Activated naive CD4-positive, alpha-beta T cell treated with anti-CD3 and anti-CD28 coated beads, Interleukin-2, amount 50 U/mL, for 24 hours (primary cell): ENCODE data around the gene RAB3IL1.

Experiments
- H3K27ac Mint-ChIP-seq: one replicate; pipeline ENCODE4 v1.8.0; 2021; ENCODE audit warnings: mild to moderate bottlenecking, mixed read lengths
- H3K27me3 Mint-ChIP-seq: one replicate; pipeline ENCODE4 v1.8.0; 2021; ENCODE audit warnings: mixed read lengths
- H3K36me3 Mint-ChIP-seq: one replicate; pipeline ENCODE4 v1.8.0; 2021; ENCODE audit warnings: mixed read lengths
- H3K4me1 Mint-ChIP-seq: one replicate; pipeline ENCODE4 v1.8.0; 2021; ENCODE audit warnings: mixed read lengths
- H3K4me3 Mint-ChIP-seq: one replicate; pipeline ENCODE4 v1.8.0; 2021; ENCODE audit warnings: mild to moderate bottlenecking, mixed read lengths
- H3K9me3 Mint-ChIP-seq: one replicate; pipeline ENCODE4 v1.8.0; 2021; ENCODE audit warnings: mixed read lengths

RAB3IL1 gene

GRCh38 chr11:61879152-61879551, 38.2 kb downstream of the RAB3IL1 start:
- Mint-ChIP-seq H3K4me3 (no peak overlapping the region), H3K36me3 (no peaks in the 10 kb centered on the region), H3K9me3 (no peaks in the 10 kb centered on the region), H3K27ac (no peak overlapping the region), H3K4me1 (no peaks in the 10 kb centered on the region), H3K27me3 (no peaks in the 10 kb centered on the region)

GRCh38 chr11:61875698-61876097, 41.7 kb downstream of the RAB3IL1 start:
- Mint-ChIP-seq H3K27me3 (no peaks in the 10 kb centered on the region), H3K9me3 (no peaks in the 10 kb centered on the region), H3K36me3 (no peaks in the 10 kb centered on the region), H3K4me3 (no peak overlapping the region), H3K27ac (no peak overlapping the region), H3K4me1 (peaks cover 4% of the 10 kb centered on the region)

- H3K36me3 Mint-ChIP-seq = no peaks in the 10 kb centered on the region
- no peaks in the 10 kb centered on the region for H3K9me3 Mint-ChIP-seq
- no peak overlapping the region for H3K4me3 Mint-ChIP-seq
- no peak overlapping the region for H3K27ac Mint-ChIP-seq
- peaks cover 4% of the 10 kb centered on the region for H3K4me1 Mint-ChIP-seq
- no peaks in the 10 kb centered on the region for H3K27me3 Mint-ChIP-seq
These were observed 42.5 kb downstream of the RAB3IL1 start for GRCh38 chr11:61874853-61875252.

GRCh38 chr11:61874377-61874809, 43.0 kb downstream of the RAB3IL1 start:
- Mint-ChIP-seq H3K27me3 (no peaks in the 10 kb centered on the region), H3K9me3 (no peaks in the 10 kb centered on the region), H3K36me3 (no peaks in the 10 kb centered on the region), H3K4me3 (no peak overlapping the region), H3K4me1 (peaks cover 4% of the 10 kb centered on the region), H3K27ac (no peak overlapping the region)

- H3K9me3 Mint-ChIP-seq = no peaks in the 10 kb centered on the region
- H3K36me3 Mint-ChIP-seq = no peaks in the 10 kb centered on the region
- H3K4me3 Mint-ChIP-seq = no peak overlapping the region
- H3K27ac Mint-ChIP-seq = no peak overlapping the region
- H3K27me3 Mint-ChIP-seq = no peaks in the 10 kb centered on the region
- H3K4me1 Mint-ChIP-seq = peaks cover 4% of the 10 kb centered on the region
These were observed 43.6 kb downstream of the RAB3IL1 start for GRCh38 chr11:61873588-61874376.

GRCh38 chr11:61872935-61873565, 44.3 kb downstream of the RAB3IL1 start:
- no peaks in the 10 kb centered on the region for H3K36me3 Mint-ChIP-seq

GRCh38 chr11:61871158-61871597, 46.2 kb downstream of the RAB3IL1 start:
- Mint-ChIP-seq H3K4me3 (no peak overlapping the region), H3K36me3 (no peaks in the 10 kb centered on the region), H3K4me1 (peaks cover 4% of the 10 kb centered on the region), H3K27ac (no peak overlapping the region), H3K27me3 (no peaks in the 10 kb centered on the region), H3K9me3 (no peaks in the 10 kb centered on the region)

More at GRCh38 chr11:61872935-61873565, 44.3 kb downstream of the RAB3IL1 start:
- Mint-ChIP-seq H3K4me1 (peaks cover 4% of the 10 kb centered on the region), H3K4me3 (no peak overlapping the region), H3K9me3 (no peaks in the 10 kb centered on the region), H3K27me3 (no peaks in the 10 kb centered on the region), H3K27ac (no peak overlapping the region)

- Mint-ChIP-seq H3K9me3 (no peaks in the 10 kb centered on the region), H3K27me3 (no peaks in the 10 kb centered on the region)
These were observed 46.8 kb downstream of the RAB3IL1 start for GRCh38 chr11:61870541-61871031.

GRCh38 chr11:61869708-61870451, 47.5 kb downstream of the RAB3IL1 start:
- Mint-ChIP-seq H3K27ac (no peak overlapping the region), H3K4me1 (peaks cover 4% of the 10 kb centered on the region), H3K4me3 (no peak overlapping the region), H3K36me3 (no peaks in the 10 kb centered on the region), H3K9me3 (no peaks in the 10 kb centered on the region), H3K27me3 (no peaks in the 10 kb centered on the region)

More at GRCh38 chr11:61870541-61871031, 46.8 kb downstream of the RAB3IL1 start:
- no peak overlapping the region for H3K4me3 Mint-ChIP-seq
- H3K4me1 Mint-ChIP-seq = peaks cover 4% of the 10 kb centered on the region
- no peaks in the 10 kb centered on the region for H3K36me3 Mint-ChIP-seq
- no peak overlapping the region for H3K27ac Mint-ChIP-seq

GRCh38 chr11:61869429-61869707, 48.0 kb downstream of the RAB3IL1 start:
- H3K4me3 Mint-ChIP-seq = no peak overlapping the region
- no peaks in the 10 kb centered on the region for H3K36me3 Mint-ChIP-seq
- no peaks in the 10 kb centered on the region for H3K9me3 Mint-ChIP-seq
- H3K4me1 Mint-ChIP-seq = peaks cover 4% of the 10 kb centered on the region
- no peak overlapping the region for H3K27ac Mint-ChIP-seq
- H3K27me3 Mint-ChIP-seq = no peaks in the 10 kb centered on the region

GRCh38 chr11:61868571-61869428, 48.6 kb downstream of the RAB3IL1 start:
- no peaks in the 10 kb centered on the region for H3K27me3 Mint-ChIP-seq
- no peak overlapping the region for H3K27ac Mint-ChIP-seq
- H3K4me1 Mint-ChIP-seq = peaks cover 4% of the 10 kb centered on the region
- H3K9me3 Mint-ChIP-seq = no peaks in the 10 kb centered on the region
- H3K36me3 Mint-ChIP-seq = no peaks in the 10 kb centered on the region
- H3K4me3 Mint-ChIP-seq = no peak overlapping the region

GRCh38 chr11:61866958-61867343, 50.4 kb downstream of the RAB3IL1 start:
- Mint-ChIP-seq H3K4me3 (no peak overlapping the region), H3K27ac (no peak overlapping the region), H3K36me3 (no peaks in the 10 kb centered on the region), H3K27me3 (no peaks in the 10 kb centered on the region), H3K9me3 (no peaks in the 10 kb centered on the region), H3K4me1 (peaks cover 4% of the 10 kb centered on the region)

GRCh38 chr11:61866231-61866957, 51.0 kb downstream of the RAB3IL1 start:
- H3K9me3 Mint-ChIP-seq = no peaks in the 10 kb centered on the region
- H3K4me1 Mint-ChIP-seq = peaks cover 4% of the 10 kb centered on the region
- no peaks in the 10 kb centered on the region for H3K36me3 Mint-ChIP-seq
- H3K27ac Mint-ChIP-seq = no peak overlapping the region
- no peak overlapping the region for H3K4me3 Mint-ChIP-seq
- H3K27me3 Mint-ChIP-seq = no peaks in the 10 kb centered on the region

GRCh38 chr11:61864814-61865775, 52.3 kb downstream of the RAB3IL1 start:
- Mint-ChIP-seq H3K27ac (no peak overlapping the region), H3K4me1 (no peaks in the 10 kb centered on the region), H3K27me3 (no peaks in the 10 kb centered on the region), H3K36me3 (no peaks in the 10 kb centered on the region), H3K4me3 (no peak overlapping the region), H3K9me3 (no peaks in the 10 kb centered on the region)
